Mesothelial cell of epicardium (in vitro differentiated cells): Measurements from ENCODE around the gene KLHL25. TPM values are rescaled to one million over a fixed set of nuclear protein-coding genes. Genes with fewer than 3 reads are reported as not detected.

ENCODE experiments used
- DNase-seq, 2 experiments: peaks; one replicate each; pipeline ENCODE4 v3.0.0; 2021; ENCODE audit warnings: low spot score in 2 of 2; ENCODE audit not compliant: unreplicated experiment in 2 of 2
- H3K27ac Mint-ChIP-seq: 2 replicates; pipeline ENCODE4 v1.8.0; 2021; ENCODE audit warnings: mixed read lengths
- H3K27me3 Mint-ChIP-seq: 2 replicates; pipeline ENCODE4 v1.8.0; 2021; ENCODE audit warnings: low read depth, mixed read lengths
- H3K36me3 Mint-ChIP-seq: 2 replicates; pipeline ENCODE4 v1.8.0; 2021; ENCODE audit warnings: mixed read lengths
- H3K4me1 Mint-ChIP-seq: 2 replicates; pipeline ENCODE4 v1.8.0; 2021; ENCODE audit warnings: mixed read lengths
- H3K4me3 Mint-ChIP-seq: 2 replicates; pipeline ENCODE4 v1.8.0; 2021; ENCODE audit warnings: mild to moderate bottlenecking, moderate library complexity, mixed read lengths
- H3K9me3 Mint-ChIP-seq: 2 replicates; pipeline ENCODE4 v1.8.0; 2021; ENCODE audit warnings: mixed read lengths
- total RNA-seq: library from RNA; stranded (reverse); gene quantifications from 3 replicates; pipeline ENCODE4 v1.2.1, GENCODE V29; 2021
- TF ChIP-seq, protein P1 (sequence below): fragments of 200-600 bp; sonication (generic); IDR thresholded peaks from one replicate; pipeline ENCODE4 v1.5.0; 2021; ENCODE audit warnings: antibody characterized with exemption; ENCODE audit not compliant: unreplicated experiment

The KLHL25 gene
- total RNA-seq, 1 donor from 2014 or later = 8.0 TPM

DNA sequence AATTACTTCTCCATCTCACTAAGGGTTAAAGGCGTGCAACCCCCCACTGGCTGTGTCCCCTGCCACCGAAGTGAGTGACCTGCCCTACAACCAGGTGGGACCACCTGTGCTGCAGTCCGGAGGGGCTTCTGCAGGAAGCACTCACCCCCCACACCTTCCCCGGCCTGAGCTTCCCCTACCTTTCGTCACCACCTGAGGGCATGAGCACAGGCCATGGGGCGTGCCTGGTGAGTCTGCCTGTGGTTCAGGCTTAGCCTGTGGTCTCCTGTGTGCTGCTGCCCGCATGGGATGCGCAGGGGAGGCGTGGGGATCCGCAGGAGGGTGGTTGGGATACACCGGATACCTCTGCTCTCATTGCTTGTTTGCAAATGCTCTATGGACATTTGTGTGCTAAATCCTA lies 46.0 kb downstream of the KLHL25 start:
- Mint-ChIP-seq H3K4me3 (no peak overlapping the region), H3K4me1 (peaks cover 21% of the 10 kb centered on the region), H3K9me3 (no peaks in the 10 kb centered on the region), H3K27ac (no peak overlapping the region), H3K27me3 (no peaks in the 10 kb centered on the region), H3K36me3 (peaks cover 27% of the 10 kb centered on the region)
- TF ChIP-seq, protein P1, sequence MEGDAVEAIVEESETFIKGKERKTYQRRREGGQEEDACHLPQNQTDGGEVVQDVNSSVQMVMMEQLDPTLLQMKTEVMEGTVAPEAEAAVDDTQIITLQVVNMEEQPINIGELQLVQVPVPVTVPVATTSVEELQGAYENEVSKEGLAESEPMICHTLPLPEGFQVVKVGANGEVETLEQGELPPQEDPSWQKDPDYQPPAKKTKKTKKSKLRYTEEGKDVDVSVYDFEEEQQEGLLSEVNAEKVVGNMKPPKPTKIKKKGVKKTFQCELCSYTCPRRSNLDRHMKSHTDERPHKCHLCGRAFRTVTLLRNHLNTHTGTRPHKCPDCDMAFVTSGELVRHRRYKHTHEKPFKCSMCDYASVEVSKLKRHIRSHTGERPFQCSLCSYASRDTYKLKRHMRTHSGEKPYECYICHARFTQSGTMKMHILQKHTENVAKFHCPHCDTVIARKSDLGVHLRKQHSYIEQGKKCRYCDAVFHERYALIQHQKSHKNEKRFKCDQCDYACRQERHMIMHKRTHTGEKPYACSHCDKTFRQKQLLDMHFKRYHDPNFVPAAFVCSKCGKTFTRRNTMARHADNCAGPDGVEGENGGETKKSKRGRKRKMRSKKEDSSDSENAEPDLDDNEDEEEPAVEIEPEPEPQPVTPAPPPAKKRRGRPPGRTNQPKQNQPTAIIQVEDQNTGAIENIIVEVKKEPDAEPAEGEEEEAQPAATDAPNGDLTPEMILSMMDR = no peak
- DNase-seq = no peak

DNA sequence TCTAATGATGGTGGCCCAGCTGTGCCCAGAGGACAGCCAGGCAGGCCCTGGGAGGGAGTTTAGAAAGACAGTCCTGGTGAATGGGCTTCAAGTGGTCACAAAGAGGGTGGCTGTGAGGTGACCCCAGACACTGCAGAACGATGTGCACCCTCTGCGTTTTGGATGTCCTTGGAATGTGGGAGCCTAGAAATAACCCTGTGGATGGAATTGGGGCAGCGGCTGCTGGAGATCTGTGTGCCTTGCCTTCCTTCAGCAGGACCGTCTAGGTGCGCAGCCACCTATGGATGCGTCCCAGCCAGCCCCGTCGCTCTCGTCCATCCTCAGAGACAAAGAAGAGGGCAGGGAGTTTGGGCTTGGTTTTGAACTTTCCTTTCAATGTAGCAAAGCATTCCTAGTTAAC lies 46.5 kb downstream of the KLHL25 start:
- no peak for DNase-seq
- Mint-ChIP-seq H3K27me3 (no peaks in the 10 kb centered on the region), H3K36me3 (peaks cover 31% of the 10 kb centered on the region), H3K4me1 (peaks cover 21% of the 10 kb centered on the region), H3K4me3 (no peak overlapping the region), H3K9me3 (no peaks in the 10 kb centered on the region), H3K27ac (no peak overlapping the region)
- TF ChIP-seq, protein P1 = no peak

DNA sequence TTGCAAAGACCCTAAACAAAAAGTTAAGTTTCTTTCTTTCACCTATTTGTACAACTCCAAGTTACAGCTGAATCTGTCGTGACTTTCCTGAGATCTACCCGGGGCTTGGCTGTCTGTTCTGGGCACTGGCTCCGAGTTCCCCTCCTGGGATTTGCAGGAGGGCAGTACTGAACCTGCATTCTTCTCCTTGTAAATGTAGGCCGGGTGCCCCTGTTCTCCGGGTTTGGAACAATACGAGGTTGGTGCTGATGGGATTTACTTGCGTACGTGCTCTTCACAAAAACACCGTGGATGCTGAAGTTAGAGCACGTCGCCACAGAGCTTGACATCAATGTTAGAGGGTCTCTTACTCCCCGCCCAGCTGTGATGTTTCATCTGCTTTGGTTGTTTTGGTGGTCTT lies 48.1 kb downstream of the KLHL25 start:
- TF ChIP-seq, protein P1 = no peak
- H3K36me3 Mint-ChIP-seq = peaks cover 29% of the 10 kb centered on the region
- DNase-seq = no peak
- no peaks in the 10 kb centered on the region for H3K9me3 Mint-ChIP-seq
- no peaks in the 10 kb centered on the region for H3K27me3 Mint-ChIP-seq
- peaks cover 13% of the 10 kb centered on the region for H3K4me1 Mint-ChIP-seq
- H3K4me3 Mint-ChIP-seq = no peak overlapping the region
- H3K27ac Mint-ChIP-seq = no peak overlapping the region

DNA sequence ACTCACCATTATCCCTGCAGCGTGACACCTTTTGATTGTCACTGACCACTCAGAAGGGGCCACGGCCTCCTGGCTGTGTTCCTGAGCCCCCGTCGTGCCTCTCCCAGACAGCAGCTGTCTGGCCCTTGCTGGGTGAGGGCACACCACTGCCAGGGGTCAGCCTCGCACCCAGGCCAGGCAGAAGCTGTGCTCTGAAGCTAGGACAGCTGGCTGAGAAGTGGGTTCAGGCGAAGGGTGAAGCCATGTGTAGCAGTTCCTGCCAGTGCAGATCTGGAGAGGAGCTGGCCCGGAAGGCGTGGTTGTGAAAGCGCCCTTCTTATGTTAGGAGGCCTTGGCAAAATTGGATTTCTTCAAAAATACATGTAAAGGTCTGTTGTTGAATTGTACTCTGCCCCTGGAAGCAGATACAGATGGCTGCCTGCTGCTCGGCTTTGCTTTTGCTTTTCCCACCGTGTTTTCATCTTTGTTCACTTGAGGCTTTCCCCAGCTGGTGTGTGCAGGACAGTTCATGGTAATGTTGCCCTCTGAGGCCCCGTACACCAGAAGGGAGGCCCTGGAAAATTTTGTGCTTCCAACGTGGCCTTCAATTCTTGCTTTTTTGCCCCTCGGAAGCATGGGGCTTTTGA lies 49.1 kb downstream of the KLHL25 start:
- Mint-ChIP-seq H3K36me3 (peaks cover 29% of the 10 kb centered on the region), H3K4me1 (peaks cover 4% of the 10 kb centered on the region), H3K9me3 (no peaks in the 10 kb centered on the region), H3K4me3 (no peak overlapping the region), H3K27me3 (no peaks in the 10 kb centered on the region), H3K27ac (no peak overlapping the region)
- TF ChIP-seq, protein P1 = no peak
- DNase-seq = no peak

DNA sequence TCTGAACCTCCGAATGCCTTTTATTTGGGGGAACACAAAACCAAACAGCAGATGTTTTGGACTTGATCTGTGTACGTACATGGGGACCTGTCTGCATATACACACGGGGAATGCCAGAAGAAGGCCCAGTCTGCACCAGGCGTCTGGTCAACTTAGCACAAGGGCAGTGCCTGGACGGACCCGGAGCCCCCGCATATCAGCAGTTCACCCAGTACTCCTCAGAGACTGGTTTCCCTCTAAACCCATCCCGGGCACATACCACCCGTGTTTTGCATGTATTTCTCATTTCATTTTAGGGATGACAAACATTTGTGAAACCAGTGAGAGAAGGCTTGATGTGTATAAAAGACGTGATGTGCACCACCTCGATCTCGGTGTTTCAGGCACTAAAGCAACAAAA lies 49.7 kb downstream of the KLHL25 start:
- TF ChIP-seq, protein P1 = no peak
- no peaks in the 10 kb centered on the region for H3K9me3 Mint-ChIP-seq

DNA sequence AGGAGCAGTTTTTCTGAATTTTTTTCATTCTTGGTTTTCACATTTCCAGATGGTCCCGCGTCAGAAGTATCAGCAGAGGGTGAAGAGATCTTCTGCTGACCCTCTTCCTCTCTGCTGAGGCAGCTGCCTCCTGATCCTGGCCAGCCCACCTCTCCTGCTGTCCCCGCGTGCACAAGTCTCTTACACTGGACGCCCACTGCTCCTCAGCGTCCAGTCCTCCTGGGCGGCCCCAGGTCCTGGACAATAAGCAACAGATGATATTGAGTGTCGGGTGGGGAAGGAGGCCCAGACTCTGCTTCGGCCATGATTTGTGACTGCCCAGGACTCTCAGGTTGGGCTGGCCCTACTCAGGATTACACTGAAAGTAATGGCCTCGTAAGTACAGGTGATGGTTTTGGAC lies 50.1 kb downstream of the KLHL25 start:
- H3K4me1 Mint-ChIP-seq = peaks cover 9% of the 10 kb centered on the region
- no peak for DNase-seq
- TF ChIP-seq, protein P1 = no peak
- H3K27ac Mint-ChIP-seq = no peak overlapping the region
- H3K27me3 Mint-ChIP-seq = no peaks in the 10 kb centered on the region
- H3K36me3 Mint-ChIP-seq = peaks cover 37% of the 10 kb centered on the region
- no peak overlapping the region for H3K4me3 Mint-ChIP-seq
- no peaks in the 10 kb centered on the region for H3K9me3 Mint-ChIP-seq

More for the DNA sequence above, 49.7 kb downstream of the KLHL25 start:
- DNase-seq = no peak
- Mint-ChIP-seq H3K27me3 (no peaks in the 10 kb centered on the region), H3K27ac (no peak overlapping the region), H3K4me3 (no peak overlapping the region), H3K36me3 (peaks cover 34% of the 10 kb centered on the region), H3K4me1 (peaks cover 5% of the 10 kb centered on the region)
